ENCODE results near the gene FZD1. TPM values are rescaled to one million over a fixed set of nuclear protein-coding genes. Genes with fewer than 3 reads are reported as not detected.

The FZD1 gene
- total RNA-seq (10 to 100 TPM; 17.2 to 55.8 TPM), polyA plus RNA-seq (1 to 10 TPM; 4.1 to 6.2 TPM)
- long read RNA-seq, donor 1, full-length matches to known transcripts = 133 of 133 reads
- long read RNA-seq, donor 1, partial matches to known transcripts = 0 of 133 reads
- long read RNA-seq, donor 1, other reads (novel, unspliced or antisense) = 0 of 133 reads
- long read RNA-seq, donor 2, full-length matches to known transcripts = 43 of 43 reads
- long read RNA-seq, donor 2, partial matches to known transcripts = 0 of 43 reads
- long read RNA-seq, donor 2, other reads (novel, unspliced or antisense) = 0 of 43 reads
- long read RNA-seq, donor 3, full-length matches to known transcripts = 51 of 51 reads
- long read RNA-seq, donor 3, partial matches to known transcripts = 0 of 51 reads
- long read RNA-seq, donor 3, other reads (novel, unspliced or antisense) = 0 of 51 reads
- long read RNA-seq, donor 4, full-length matches to known transcripts = 65 of 65 reads
- long read RNA-seq, donor 4, partial matches to known transcripts = 0 of 65 reads
- long read RNA-seq, donor 4, other reads (novel, unspliced or antisense) = 0 of 65 reads
- long read RNA-seq, donor 5, full-length matches to known transcripts = 134 of 134 reads
- long read RNA-seq, donor 5, partial matches to known transcripts = 0 of 134 reads
- long read RNA-seq, donor 5, other reads (novel, unspliced or antisense) = 0 of 134 reads

GRCh38 chr7:91264046-91264923, at the start of gene FZD1:
Gene FZD1 (plus strand): TSS chr7:91264433. CDS start chr7:91264881, 448 bp downstream.
- Histone ChIP-seq H3K27ac (ENCODE audit: low read depth in 1 of 2, low read length in 1 of 2) (peak within 1 kb of the TSS; percentile 96 to 99), H3K9ac (ENCODE audit: insufficient read depth in 1 of 2, low read length in 2 of 2) (peak within 1 kb of the TSS; percentile 87 to 98), H3K4me3 (peak within 1 kb of the TSS; percentile 83), H3K4me1 (ENCODE audit: control insufficient read depth in 5 of 5, insufficient read depth in 5 of 5, low read length in 5 of 5) (peaks cover 0 to 24% (median 13%) of the 10 kb centered on the region in 5 donors), H3K36me3 (ENCODE audit: control insufficient read depth in 4 of 4, insufficient read depth in 4 of 4, low read length in 4 of 4) (peaks cover 0 to 34% (median 5%) of the 10 kb centered on the region in 4 donors), H3K27me3 (ENCODE audit: control insufficient read depth in 3 of 3, insufficient read depth in 3 of 3, low read length in 2 of 3) (no peaks in the 10 kb centered on the region), H3K9me3 (ENCODE audit: control insufficient read depth in 4 of 4, insufficient read depth in 3 of 4, low read length in 3 of 4) (peaks cover 0 to 3% (median 0%) of the 10 kb centered on the region in 4 donors)
- TF ChIP-seq CTCF (IDR thresholded peaks at IDR 0.05; ENCODE audit: control extremely low read depth, extremely low read depth) = no peak
- WGBS, 2 donors = 0 to 1% methylated on average over 71 to 90 of the region's 90 CpGs
- ATAC-seq (ENCODE audit: insufficient read depth, low FRiP score) (peak; percentile 95), DNase-seq (peak; percentile 100)

GRCh38 chr7:91226411-91226810, 37.8 kb upstream of the FZD1 start:
- WGBS, 2 donors = 64 to 67% methylated on average over 2 of the region's 2 CpGs
- no peaks in the 10 kb centered on the region for H3K27me3 ChIP-seq (ENCODE audit: control insufficient read depth in 3 of 3, insufficient read depth in 3 of 3, low read length in 2 of 3)
- no peak overlapping the region for H3K27ac ChIP-seq (ENCODE audit: low read depth in 1 of 2, low read length in 1 of 2)
- no peaks in the 10 kb centered on the region for H3K36me3 ChIP-seq (ENCODE audit: control insufficient read depth in 4 of 4, insufficient read depth in 4 of 4, low read length in 4 of 4)
- no peak overlapping the region for H3K4me3 ChIP-seq
- H3K4me1 ChIP-seq (ENCODE audit: control insufficient read depth in 5 of 5, insufficient read depth in 5 of 5, low read length in 5 of 5) = peaks cover 0 to 14% (median 0%) of the 10 kb centered on the region in 5 donors
- no peak for TF ChIP-seq CTCF (IDR thresholded peaks at IDR 0.05; ENCODE audit: control extremely low read depth, extremely low read depth)
- H3K9me3 ChIP-seq (ENCODE audit: control insufficient read depth in 4 of 4, insufficient read depth in 3 of 4, low read length in 3 of 4) = no peaks in the 10 kb centered on the region
- H3K9ac ChIP-seq (ENCODE audit: insufficient read depth in 1 of 2, low read length in 2 of 2) = no peak overlapping the region
- ATAC-seq (ENCODE audit: insufficient read depth, low FRiP score) (no peak), DNase-seq (no peak)

- DNase-seq (peak in 1 of 3 donors; percentile 12), ATAC-seq (ENCODE audit: insufficient read depth, low FRiP score) (no peak)
- H3K27me3 ChIP-seq (ENCODE audit: control insufficient read depth in 3 of 3, insufficient read depth in 3 of 3, low read length in 2 of 3) = no peaks in the 10 kb centered on the region
- no peak overlapping the region for H3K9ac ChIP-seq (ENCODE audit: insufficient read depth in 1 of 2, low read length in 2 of 2)
- H3K9me3 ChIP-seq (ENCODE audit: control insufficient read depth in 4 of 4, insufficient read depth in 3 of 4, low read length in 3 of 4) = no peaks in the 10 kb centered on the region
- peaks cover 0 to 19% (median 0%) of the 10 kb centered on the region in 5 donors for H3K4me1 ChIP-seq (ENCODE audit: control insufficient read depth in 5 of 5, insufficient read depth in 5 of 5, low read length in 5 of 5)
- H3K4me3 ChIP-seq = no peak overlapping the region
- no peaks in the 10 kb centered on the region for H3K36me3 ChIP-seq (ENCODE audit: control insufficient read depth in 4 of 4, insufficient read depth in 4 of 4, low read length in 4 of 4)
- 77 to 86% methylated on average over 2 of the region's 2 CpGs for WGBS, 2 donors
- no peak for TF ChIP-seq CTCF (IDR thresholded peaks at IDR 0.05; ENCODE audit: control extremely low read depth, extremely low read depth)
- H3K27ac ChIP-seq (ENCODE audit: low read depth in 1 of 2, low read length in 1 of 2) = no peak overlapping the region
These were observed 35.9 kb upstream of the FZD1 start for GRCh38 chr7:91228327-91228726.
